ENCODE data around the gene CTSH.

The CTSH gene, protein sequence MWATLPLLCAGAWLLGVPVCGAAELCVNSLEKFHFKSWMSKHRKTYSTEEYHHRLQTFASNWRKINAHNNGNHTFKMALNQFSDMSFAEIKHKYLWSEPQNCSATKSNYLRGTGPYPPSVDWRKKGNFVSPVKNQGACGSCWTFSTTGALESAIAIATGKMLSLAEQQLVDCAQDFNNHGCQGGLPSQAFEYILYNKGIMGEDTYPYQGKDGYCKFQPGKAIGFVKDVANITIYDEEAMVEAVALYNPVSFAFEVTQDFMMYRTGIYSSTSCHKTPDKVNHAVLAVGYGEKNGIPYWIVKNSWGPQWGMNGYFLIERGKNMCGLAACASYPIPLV

GRCh38 chr15:78944669-78945407 is at the start of gene CTSH:
Gene CTSH, minus strand, starts transcription at chr15:78945046. Its CDS starts 65 bp downstream, at chr15:78944981.
- no peaks in the 10 kb centered on the region for H3K27me3 Mint-ChIP-seq
- H3K27ac Mint-ChIP-seq: peak within 1 kb of the TSS; percentile 95
- no peaks in the 10 kb centered on the region for H3K36me3 Mint-ChIP-seq
- H3K4me3 Mint-ChIP-seq: peak within 1 kb of the TSS; percentile 98
- DNase-seq (ENCODE audit: low spot score in 2 of 2) (peak; percentile 78 to 82), ATAC-seq (ENCODE audit: low read depth) (peak; percentile 81)
- peaks cover 24% of the 10 kb centered on the region for H3K4me1 Mint-ChIP-seq
- peaks cover 1% of the 10 kb centered on the region for H3K9me3 Mint-ChIP-seq

DNA sequence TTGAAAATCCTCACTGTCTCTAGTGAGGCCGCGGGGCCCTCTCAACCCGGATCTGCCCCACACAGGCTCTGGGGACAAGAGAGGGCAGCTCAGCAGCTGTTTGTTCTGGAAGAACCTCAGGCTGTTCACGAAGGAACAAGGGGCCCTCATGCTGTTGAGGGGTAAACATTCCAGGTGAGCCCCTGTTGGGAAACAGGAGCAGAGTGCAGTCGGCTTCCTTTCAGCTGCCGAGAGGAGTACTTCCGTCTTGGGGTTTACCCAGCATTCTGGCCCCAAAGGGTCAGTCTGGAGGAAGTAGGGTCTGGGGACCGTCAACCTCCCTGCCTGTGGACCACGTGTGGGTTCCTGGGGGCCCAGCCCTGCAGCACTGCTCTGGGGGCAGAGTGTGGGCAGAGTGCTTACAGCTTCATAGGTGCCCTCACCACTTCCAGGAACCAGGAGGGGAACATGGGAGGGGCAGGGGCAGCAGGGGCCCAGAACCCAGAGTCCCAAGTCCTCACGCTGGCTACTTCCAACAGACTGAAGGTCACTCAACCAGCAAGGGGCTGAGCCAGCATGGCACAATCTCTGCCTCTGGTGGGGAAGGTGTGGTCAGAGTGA is 49.2 kb upstream of the CTSH start:
- ATAC-seq (ENCODE audit: low read depth): no peak
- peaks cover 7% of the 10 kb centered on the region for H3K36me3 Mint-ChIP-seq

DNA sequence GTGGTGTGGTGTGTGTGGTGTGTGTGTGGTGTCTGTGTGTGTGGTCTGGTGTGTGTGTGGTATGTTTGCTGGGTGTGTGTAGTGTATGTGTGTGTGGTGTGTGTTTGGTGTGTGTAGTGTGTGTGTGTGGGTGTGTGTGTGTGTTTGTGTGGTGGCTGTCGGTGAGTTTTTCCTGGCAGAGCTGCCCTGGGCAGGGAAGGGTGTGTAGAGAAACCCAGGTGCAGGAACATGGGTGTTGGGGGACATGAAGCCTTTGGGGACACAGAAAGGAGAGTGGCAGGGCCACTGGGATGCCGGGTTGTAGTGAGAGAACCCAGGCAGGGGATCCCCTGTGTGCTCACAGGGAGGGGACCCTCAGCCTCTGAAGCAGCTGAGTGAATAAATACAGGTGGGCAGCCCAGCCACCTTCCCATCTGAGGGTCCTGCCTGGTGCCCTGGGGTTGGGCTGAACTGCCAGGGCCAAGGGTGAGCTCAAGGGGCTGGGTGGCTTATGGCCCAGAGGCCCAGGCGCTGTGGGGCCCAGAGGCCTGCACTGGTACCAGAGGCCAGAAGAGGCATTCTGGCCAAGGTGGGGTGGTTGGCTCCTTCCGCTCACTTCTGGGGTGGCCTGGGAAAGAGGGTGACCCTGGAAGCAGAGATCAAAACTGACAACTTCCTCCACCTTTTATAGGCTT is 48.5 kb upstream of the CTSH start:
- peak overlapping the region; percentile 1 for H3K27ac Mint-ChIP-seq
- no peaks in the 10 kb centered on the region for H3K27me3 Mint-ChIP-seq
- H3K4me1 Mint-ChIP-seq: peaks cover 12% of the 10 kb centered on the region
- H3K36me3 Mint-ChIP-seq: peaks cover 6% of the 10 kb centered on the region
- no peak for ATAC-seq (ENCODE audit: low read depth)
- no peaks in the 10 kb centered on the region for H3K9me3 Mint-ChIP-seq
- no peak for DNase-seq (ENCODE audit: low spot score in 2 of 2)
- H3K4me3 Mint-ChIP-seq: no peak overlapping the region

More for the DNA sequence above, 49.2 kb upstream of the CTSH start:
- H3K9me3 Mint-ChIP-seq: no peaks in the 10 kb centered on the region
- H3K4me1 Mint-ChIP-seq: peaks cover 15% of the 10 kb centered on the region
- H3K4me3 Mint-ChIP-seq: no peak overlapping the region
- H3K27me3 Mint-ChIP-seq: no peaks in the 10 kb centered on the region
- no peak overlapping the region for H3K27ac Mint-ChIP-seq
- DNase-seq (ENCODE audit: low spot score in 2 of 2): no peak

- Mint-ChIP-seq H3K9me3 (no peaks in the 10 kb centered on the region), H3K36me3 (peaks cover 6% of the 10 kb centered on the region), H3K27ac (peak overlapping the region; percentile 1), H3K4me3 (no peak overlapping the region), H3K27me3 (no peaks in the 10 kb centered on the region), H3K4me1 (peaks cover 14% of the 10 kb centered on the region)
- ATAC-seq (ENCODE audit: low read depth) (peak; percentile 41), DNase-seq (ENCODE audit: low spot score in 2 of 2) (no peak)
These were observed 47.8 kb upstream of the CTSH start for GRCh38 chr15:78992416-78993256.

- Mint-ChIP-seq H3K27me3 (no peaks in the 10 kb centered on the region), H3K9me3 (no peaks in the 10 kb centered on the region), H3K27ac (no peak overlapping the region), H3K4me1 (peaks cover 14% of the 10 kb centered on the region), H3K36me3 (peaks cover 6% of the 10 kb centered on the region), H3K4me3 (no peak overlapping the region)
- DNase-seq (ENCODE audit: low spot score in 2 of 2) (no peak), ATAC-seq (ENCODE audit: low read depth) (no peak)
These were observed 47.0 kb upstream of the CTSH start for GRCh38 chr15:78991879-78992278.

GRCh38 chr15:78991476-78991875 is 46.6 kb upstream of the CTSH start:
- no peak for DNase-seq (ENCODE audit: low spot score in 2 of 2)
- no peaks in the 10 kb centered on the region for H3K27me3 Mint-ChIP-seq
- peaks cover 14% of the 10 kb centered on the region for H3K4me1 Mint-ChIP-seq
- no peak for ATAC-seq (ENCODE audit: low read depth)
- peaks cover 6% of the 10 kb centered on the region for H3K36me3 Mint-ChIP-seq
- no peak overlapping the region for H3K27ac Mint-ChIP-seq
- no peaks in the 10 kb centered on the region for H3K9me3 Mint-ChIP-seq
- H3K4me3 Mint-ChIP-seq: no peak overlapping the region

DNA sequence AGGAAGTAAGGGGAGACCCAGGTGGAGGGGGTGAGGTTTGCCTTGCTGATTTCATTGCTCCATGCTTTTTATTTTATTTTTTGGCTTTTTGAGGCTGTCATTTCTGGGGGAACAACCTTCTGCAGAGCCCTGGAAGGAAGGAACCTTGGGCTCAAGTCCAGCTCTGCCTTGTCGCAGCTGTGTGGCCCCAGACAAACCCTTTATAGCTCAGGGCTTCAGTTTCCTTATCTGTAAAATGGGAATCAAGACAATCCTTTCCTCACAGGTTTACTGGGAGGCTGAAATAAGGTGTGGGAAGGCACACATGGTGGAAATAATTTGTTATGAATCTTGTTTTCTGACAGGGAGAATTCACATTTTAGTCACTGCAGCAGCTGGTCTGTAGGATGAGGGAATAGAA is 45.4 kb upstream of the CTSH start:
- Mint-ChIP-seq H3K4me3 (no peak overlapping the region), H3K36me3 (peaks cover 5% of the 10 kb centered on the region), H3K4me1 (peaks cover 14% of the 10 kb centered on the region), H3K27ac (no peak overlapping the region), H3K27me3 (no peaks in the 10 kb centered on the region), H3K9me3 (no peaks in the 10 kb centered on the region)
- ATAC-seq (ENCODE audit: low read depth): no peak
- no peak for DNase-seq (ENCODE audit: low spot score in 2 of 2)

GRCh38 chr15:78989701-78990240 is 44.9 kb upstream of the CTSH start:
- ATAC-seq (ENCODE audit: low read depth): no peak
- no peak overlapping the region for H3K4me3 Mint-ChIP-seq
- H3K36me3 Mint-ChIP-seq: peaks cover 5% of the 10 kb centered on the region
- H3K27ac Mint-ChIP-seq: no peak overlapping the region
- no peaks in the 10 kb centered on the region for H3K27me3 Mint-ChIP-seq
- no peaks in the 10 kb centered on the region for H3K9me3 Mint-ChIP-seq
- H3K4me1 Mint-ChIP-seq: peaks cover 14% of the 10 kb centered on the region
- no peak for DNase-seq (ENCODE audit: low spot score in 2 of 2)

DNA sequence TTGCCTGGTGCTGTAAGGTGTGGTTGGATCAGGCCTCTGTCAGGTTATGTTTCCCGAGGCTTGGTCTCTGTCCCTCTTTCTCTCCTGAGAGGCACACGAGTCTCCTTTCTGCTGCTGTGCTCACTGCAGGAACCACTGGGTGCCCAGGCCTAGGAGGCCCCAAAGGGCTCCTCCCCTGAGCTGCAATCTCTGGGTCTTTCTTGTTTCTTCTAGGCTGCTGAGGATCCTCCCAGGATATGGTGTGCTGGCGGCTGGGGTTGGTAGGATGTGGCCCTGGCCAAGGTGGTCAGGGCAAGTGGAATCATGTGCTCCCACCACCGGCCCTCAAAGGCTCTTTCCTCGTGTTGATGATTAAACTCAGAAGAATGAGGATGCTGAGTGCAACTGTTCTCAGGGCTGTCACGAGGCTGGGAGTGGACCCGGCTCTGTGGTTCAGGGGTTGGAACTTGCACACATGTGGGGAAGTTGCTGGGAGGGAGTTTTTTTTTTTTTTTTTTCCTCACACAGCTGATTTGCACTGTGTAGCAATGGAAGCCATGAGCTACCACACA is 43.6 kb upstream of the CTSH start:
- no peaks in the 10 kb centered on the region for H3K9me3 Mint-ChIP-seq
- H3K27me3 Mint-ChIP-seq: no peaks in the 10 kb centered on the region
- ATAC-seq (ENCODE audit: low read depth): peak; percentile 53
- H3K4me3 Mint-ChIP-seq: no peak overlapping the region
- peaks cover 7% of the 10 kb centered on the region for H3K36me3 Mint-ChIP-seq
- DNase-seq (ENCODE audit: low spot score in 2 of 2): no peak
- peaks cover 14% of the 10 kb centered on the region for H3K4me1 Mint-ChIP-seq
- no peak overlapping the region for H3K27ac Mint-ChIP-seq

GRCh38 chr15:78987556-78988360 is 42.9 kb upstream of the CTSH start:
- H3K27me3 Mint-ChIP-seq: no peaks in the 10 kb centered on the region
- no peaks in the 10 kb centered on the region for H3K9me3 Mint-ChIP-seq
- peaks cover 8% of the 10 kb centered on the region for H3K4me1 Mint-ChIP-seq
- no peak overlapping the region for H3K27ac Mint-ChIP-seq
- ATAC-seq (ENCODE audit: low read depth): no peak
- H3K36me3 Mint-ChIP-seq: peaks cover 5% of the 10 kb centered on the region
- H3K4me3 Mint-ChIP-seq: no peak overlapping the region
- DNase-seq (ENCODE audit: low spot score in 2 of 2): no peak

DNA sequence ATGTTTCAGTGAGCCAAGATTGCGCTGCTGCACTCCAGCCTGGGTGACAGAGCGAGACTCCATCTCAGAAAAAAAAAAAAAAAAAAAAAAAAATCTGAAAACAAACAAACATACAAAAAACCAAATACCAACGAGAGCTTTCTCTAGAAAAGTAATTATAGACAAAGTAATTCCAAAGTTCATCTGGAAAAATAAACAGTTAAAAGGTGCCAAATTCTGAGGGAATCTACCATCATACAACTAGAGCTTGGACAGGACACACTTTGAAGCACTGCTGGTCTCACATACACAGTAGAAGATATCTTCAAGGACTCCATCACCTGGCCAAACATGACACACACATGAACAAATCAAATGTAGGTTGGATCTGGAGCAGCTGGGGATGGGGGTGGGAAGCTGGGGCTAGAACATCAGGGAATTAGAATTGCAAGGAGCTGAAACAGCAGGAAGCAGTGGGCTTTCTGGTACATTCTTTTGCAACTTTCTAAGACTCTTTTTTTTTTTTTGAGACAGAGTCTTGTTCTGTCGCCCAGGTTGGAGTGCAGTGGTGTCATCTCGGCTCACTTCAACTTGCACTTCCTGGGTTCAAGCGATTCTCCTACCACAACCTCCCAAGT is 41.1 kb upstream of the CTSH start:
- Mint-ChIP-seq H3K27me3 (no peaks in the 10 kb centered on the region), H3K27ac (no peak overlapping the region), H3K4me3 (no peak overlapping the region), H3K36me3 (peaks cover 5% of the 10 kb centered on the region), H3K4me1 (peaks cover 3% of the 10 kb centered on the region), H3K9me3 (no peaks in the 10 kb centered on the region)
- DNase-seq (ENCODE audit: low spot score in 2 of 2): no peak
- no peak for ATAC-seq (ENCODE audit: low read depth)

- Mint-ChIP-seq H3K27ac (no peak overlapping the region), H3K4me1 (peaks cover 12% of the 10 kb centered on the region), H3K36me3 (peaks cover 5% of the 10 kb centered on the region), H3K9me3 (no peaks in the 10 kb centered on the region), H3K4me3 (no peak overlapping the region), H3K27me3 (no peaks in the 10 kb centered on the region)
- DNase-seq (ENCODE audit: low spot score in 2 of 2) (no peak), ATAC-seq (ENCODE audit: low read depth) (no peak)
These were observed 39.2 kb upstream of the CTSH start for GRCh38 chr15:78984041-78984440.

All from memory B cell (primary cell).